ENCODE data around the gene ACOD1.
"Not testable (repeated sequence)": the region's sequence is repeated elsewhere in the genome, so short reads cannot be mapped to it uniquely, and the experiment has no call there.

ACOD1 gene

DNA sequence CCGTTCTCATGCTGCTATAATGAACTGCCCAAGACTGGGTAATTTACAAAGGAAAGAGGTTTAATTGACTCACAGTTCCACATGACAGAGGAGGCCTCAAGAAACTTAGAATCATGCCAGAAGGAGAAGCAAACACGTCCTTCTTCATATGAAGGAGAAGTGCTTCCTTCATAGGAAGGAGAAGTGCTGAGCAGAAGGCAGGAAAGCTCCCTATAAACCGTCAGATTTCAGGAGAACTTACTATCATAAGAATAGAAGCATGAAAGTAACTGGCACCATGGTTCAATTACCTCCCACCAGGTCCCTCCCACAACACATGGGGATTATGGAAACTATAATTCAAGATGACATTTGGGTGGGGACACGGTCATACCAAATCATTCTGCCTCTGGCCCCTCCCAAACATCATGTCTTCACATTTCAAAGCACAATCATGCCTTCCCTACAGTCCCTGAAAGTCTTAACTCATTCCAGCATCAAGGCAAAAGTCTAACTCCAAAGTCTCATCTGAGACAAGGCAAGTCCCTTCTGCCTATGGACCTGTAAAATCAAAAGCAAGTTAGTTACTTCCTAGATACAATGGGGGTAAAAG is 10.6 kb downstream of the ACOD1 start:
- H3K4me3 ChIP-seq (ENCODE audit: low read depth, low read length), result no peak overlapping the region
- TF ChIP-seq, protein P1, sequence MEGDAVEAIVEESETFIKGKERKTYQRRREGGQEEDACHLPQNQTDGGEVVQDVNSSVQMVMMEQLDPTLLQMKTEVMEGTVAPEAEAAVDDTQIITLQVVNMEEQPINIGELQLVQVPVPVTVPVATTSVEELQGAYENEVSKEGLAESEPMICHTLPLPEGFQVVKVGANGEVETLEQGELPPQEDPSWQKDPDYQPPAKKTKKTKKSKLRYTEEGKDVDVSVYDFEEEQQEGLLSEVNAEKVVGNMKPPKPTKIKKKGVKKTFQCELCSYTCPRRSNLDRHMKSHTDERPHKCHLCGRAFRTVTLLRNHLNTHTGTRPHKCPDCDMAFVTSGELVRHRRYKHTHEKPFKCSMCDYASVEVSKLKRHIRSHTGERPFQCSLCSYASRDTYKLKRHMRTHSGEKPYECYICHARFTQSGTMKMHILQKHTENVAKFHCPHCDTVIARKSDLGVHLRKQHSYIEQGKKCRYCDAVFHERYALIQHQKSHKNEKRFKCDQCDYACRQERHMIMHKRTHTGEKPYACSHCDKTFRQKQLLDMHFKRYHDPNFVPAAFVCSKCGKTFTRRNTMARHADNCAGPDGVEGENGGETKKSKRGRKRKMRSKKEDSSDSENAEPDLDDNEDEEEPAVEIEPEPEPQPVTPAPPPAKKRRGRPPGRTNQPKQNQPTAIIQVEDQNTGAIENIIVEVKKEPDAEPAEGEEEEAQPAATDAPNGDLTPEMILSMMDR (IDR thresholded peaks at IDR 0.05; ENCODE audit: low read depth, low read length, missing control alignments), result no peak
- DNase-seq (ENCODE audit: low read depth), result no peak
- in situ Hi-C loops (cut with HindIII; ENCODE audit: low sequenced_read_pairs), result no loop called here

- H3K4me3 ChIP-seq (ENCODE audit: low read depth, low read length); DNase-seq (ENCODE audit: low read depth); in situ Hi-C loops (cut with HindIII; ENCODE audit: low sequenced_read_pairs): not testable (repeated sequence)
Observed at GRCh38 chr13:76959734-76960133, 11.4 kb downstream of the ACOD1 start.

- TF ChIP-seq, protein P1 (IDR thresholded peaks at IDR 0.05; ENCODE audit: low read depth, low read length, missing control alignments), result no peak
- in situ Hi-C loops (cut with HindIII; ENCODE audit: low sequenced_read_pairs), result no loop called here
- no peak overlapping the region for H3K4me3 ChIP-seq (ENCODE audit: low read depth, low read length)
- peak; percentile 70 for DNase-seq (ENCODE audit: low read depth)
Observed at GRCh38 chr13:76965759-76966421, 17.6 kb downstream of the ACOD1 start.

DNA sequence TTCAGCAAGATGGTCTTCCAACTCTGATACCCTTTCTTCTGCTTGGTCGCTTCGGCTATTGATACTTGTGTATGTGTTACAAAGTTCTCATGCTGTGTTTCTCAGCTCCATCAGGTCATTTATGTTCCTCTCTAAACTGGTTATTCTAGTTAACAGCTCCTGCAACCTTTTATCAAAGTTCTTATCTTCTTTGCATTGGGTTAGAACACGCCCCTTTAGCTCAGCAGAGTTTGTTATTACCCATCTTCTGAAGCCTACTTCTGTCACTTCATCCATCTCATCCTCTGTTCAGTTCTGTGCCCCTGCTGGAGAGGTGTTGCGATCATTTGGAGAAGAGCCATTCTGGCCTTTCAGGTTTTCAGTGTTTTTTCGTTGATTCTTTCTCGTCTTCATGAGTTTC is 18.7 kb downstream of the ACOD1 start:
- TF ChIP-seq, protein P1 (IDR thresholded peaks at IDR 0.05; ENCODE audit: low read depth, low read length, missing control alignments), result no peak
- in situ Hi-C loops (cut with HindIII; ENCODE audit: low sequenced_read_pairs), result no loop called here
- no peak for DNase-seq (ENCODE audit: low read depth)
- H3K4me3 ChIP-seq (ENCODE audit: low read depth, low read length), result no peak overlapping the region

DNA sequence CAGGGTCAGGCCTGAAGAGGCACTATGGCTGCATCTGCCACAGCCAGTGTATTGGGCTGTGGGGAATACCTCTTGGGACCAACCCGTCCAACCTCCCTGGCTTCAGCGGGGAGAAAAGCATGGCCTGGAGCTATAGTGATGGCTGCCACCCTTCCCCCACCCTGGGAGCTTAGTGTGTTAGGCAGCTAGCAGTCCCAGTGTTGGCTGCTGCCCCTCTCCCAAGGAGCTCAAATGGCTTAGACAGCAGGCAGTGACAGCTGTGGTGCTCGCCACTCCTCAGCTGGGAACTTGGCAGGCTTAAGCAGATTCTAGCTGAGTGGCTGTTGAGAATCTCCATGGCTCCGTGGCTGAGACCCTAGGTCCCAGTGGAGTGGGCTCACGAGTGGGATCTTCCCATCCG is 19.7 kb downstream of the ACOD1 start:
- no peak for DNase-seq (ENCODE audit: low read depth)
- in situ Hi-C loops (cut with HindIII; ENCODE audit: low sequenced_read_pairs), result no loop called here
- no peak overlapping the region for H3K4me3 ChIP-seq (ENCODE audit: low read depth, low read length)
- TF ChIP-seq, protein P1 (IDR thresholded peaks at IDR 0.05; ENCODE audit: low read depth, low read length, missing control alignments), result no peak

GRCh38 chr13:76969488-76970365 is 21.4 kb downstream of the ACOD1 start:
- TF ChIP-seq, protein P1 (IDR thresholded peaks at IDR 0.05; ENCODE audit: low read depth, low read length, missing control alignments), result no peak
- no peak for DNase-seq (ENCODE audit: low read depth)
- in situ Hi-C loops (cut with HindIII; ENCODE audit: low sequenced_read_pairs), result no loop called here

More at GRCh38 chr13:76969488-76970365, 21.4 kb downstream of the ACOD1 start:
- no peak overlapping the region for H3K4me3 ChIP-seq (ENCODE audit: low read depth, low read length)
